SH-SY5Y (cell line): ENCODE data around the gene RRM1.

Source experiments
- GATA2 ChIP-seq: IDR thresholded peaks from 2 replicates; pipeline ENCODE4 v1.6.1; 2011; ENCODE audit warnings: mild to moderate bottlenecking, low read depth, low read length
- GATA3 ChIP-seq: IDR thresholded peaks from 2 replicates; pipeline ENCODE4 v1.6.1; 2011; ENCODE audit warnings: low read depth, mild to moderate bottlenecking, low read length, moderate library complexity

DNA sequence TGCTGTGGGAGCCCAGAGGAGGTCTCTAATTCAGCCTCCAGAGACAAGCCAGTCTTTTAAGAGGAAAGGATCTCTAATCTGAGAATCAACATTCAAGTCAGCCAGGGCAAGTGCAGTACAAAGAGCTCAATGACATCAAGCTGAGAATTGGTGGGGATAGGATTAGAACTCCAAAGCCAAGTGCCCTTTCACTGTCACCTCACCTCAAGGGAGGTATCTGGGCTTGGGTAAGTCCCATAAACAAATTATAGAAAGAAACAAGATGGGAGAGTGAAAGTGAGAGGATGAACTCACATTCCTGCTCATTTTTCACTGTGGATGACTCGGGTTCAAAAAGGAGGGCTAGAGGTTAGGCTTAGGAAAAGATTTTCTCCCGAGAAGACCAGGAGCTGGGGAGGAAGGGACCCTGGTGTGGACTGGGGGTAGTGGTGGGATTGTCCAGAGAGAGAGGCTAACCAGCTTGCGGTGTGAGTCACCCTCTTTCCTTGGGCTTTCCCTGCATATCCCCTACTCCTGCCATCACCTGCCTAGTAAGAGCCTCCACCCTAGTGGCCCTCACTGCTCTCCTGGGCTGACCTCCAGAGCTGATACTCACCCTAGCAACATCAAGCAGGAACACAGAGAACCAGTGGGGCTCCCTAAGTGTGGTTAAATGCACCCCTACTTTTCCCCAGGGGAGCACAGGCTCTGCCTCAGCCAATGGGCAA lies 70.4 kb downstream of the RRM1 start:
- no peak for TF ChIP-seq GATA3
- no peak for TF ChIP-seq GATA2
